COLO829 (cell line): ENCODE measurements around the gene ZNF516.

Source experiments
- DNase-seq: peaks from one replicate; pipeline ENCODE4 v3.0.0; 2012; ENCODE audit warnings: low spot score

Gene ZNF516

GRCh38 chr18:76380127-76380729, 114.8 kb downstream of the ZNF516 start:
- no peak for DNase-seq

GRCh38 chr18:76379226-76380126, 115.6 kb downstream of the ZNF516 start:
- DNase-seq: no peak

- no peak for DNase-seq
These were observed 116.4 kb downstream of the ZNF516 start for GRCh38 chr18:76378526-76379215.

- DNase-seq: no peak
These were observed 117.7 kb downstream of the ZNF516 start for GRCh38 chr18:76377359-76377756.

GRCh38 chr18:76376668-76377358, 118.2 kb downstream of the ZNF516 start:
- DNase-seq: no peak

- DNase-seq: no peak
These were observed 118.8 kb downstream of the ZNF516 start for GRCh38 chr18:76376225-76376624.

- no peak for DNase-seq
These were observed 120.4 kb downstream of the ZNF516 start for GRCh38 chr18:76374330-76375281.

GRCh38 chr18:76373297-76373696, 121.7 kb downstream of the ZNF516 start:
- DNase-seq: no peak

GRCh38 chr18:76371301-76372203, 123.5 kb downstream of the ZNF516 start:
- no peak for DNase-seq

GRCh38 chr18:76370686-76371085, 124.4 kb downstream of the ZNF516 start:
- no peak for DNase-seq

GRCh38 chr18:76370201-76370600, 124.8 kb downstream of the ZNF516 start:
- DNase-seq: no peak

- DNase-seq: no peak
These were observed 125.3 kb downstream of the ZNF516 start for GRCh38 chr18:76369791-76370190.

- DNase-seq: no peak
These were observed 126.1 kb downstream of the ZNF516 start for GRCh38 chr18:76368976-76369375.

GRCh38 chr18:76368271-76368670, 126.8 kb downstream of the ZNF516 start:
- no peak for DNase-seq

- no peak for DNase-seq
These were observed 127.6 kb downstream of the ZNF516 start for GRCh38 chr18:76367168-76368125.

GRCh38 chr18:76365561-76365960, 129.5 kb downstream of the ZNF516 start:
- no peak for DNase-seq

- DNase-seq: no peak
These were observed 130.5 kb downstream of the ZNF516 start for GRCh38 chr18:76364282-76365259.
